Measurements from ENCODE around the gene IGFL4. TPM values are rescaled to one million over a fixed set of nuclear protein-coding genes. Genes with fewer than 3 reads are reported as not detected.

IGFL4 gene
- total RNA-seq, 1 donor from 2014 or later = 0.20 TPM

- no peak overlapping the region for H3K27ac Mint-ChIP-seq (ENCODE audit: unreplicated experiment)
- no peak overlapping the region for H3K4me3 Mint-ChIP-seq (ENCODE audit: unreplicated experiment)
- no peaks in the 10 kb centered on the region for H3K27me3 Mint-ChIP-seq (ENCODE audit: unreplicated experiment)
- peaks cover 9% of the 10 kb centered on the region for H3K9me3 Mint-ChIP-seq (ENCODE audit: unreplicated experiment)
- no peaks in the 10 kb centered on the region for H3K36me3 Mint-ChIP-seq (ENCODE audit: unreplicated experiment)
- no peak for TF ChIP-seq CTCF (IDR thresholded peaks at IDR 0.05; ENCODE audit: partially characterized antibody, unreplicated experiment)
- no peaks in the 10 kb centered on the region for H3K4me1 Mint-ChIP-seq (ENCODE audit: low read depth, unreplicated experiment)
- DNase-seq = no peak
Observed at GRCh38 chr19:46052896-46053295, 12.1 kb upstream of the IGFL4 start.

GRCh38 chr19:46049597-46049996 is 8.8 kb upstream of the IGFL4 start:
- DNase-seq = no peak
- no peak overlapping the region for H3K4me3 Mint-ChIP-seq (ENCODE audit: unreplicated experiment)
- peaks cover 7% of the 10 kb centered on the region for H3K9me3 Mint-ChIP-seq (ENCODE audit: unreplicated experiment)
- H3K36me3 Mint-ChIP-seq (ENCODE audit: unreplicated experiment) = peaks cover 6% of the 10 kb centered on the region
- no peaks in the 10 kb centered on the region for H3K4me1 Mint-ChIP-seq (ENCODE audit: low read depth, unreplicated experiment)
- H3K27me3 Mint-ChIP-seq (ENCODE audit: unreplicated experiment) = peaks cover 10% of the 10 kb centered on the region
- TF ChIP-seq CTCF (IDR thresholded peaks at IDR 0.05; ENCODE audit: partially characterized antibody, unreplicated experiment) = no peak
- no peak overlapping the region for H3K27ac Mint-ChIP-seq (ENCODE audit: unreplicated experiment)

- H3K9me3 Mint-ChIP-seq (ENCODE audit: unreplicated experiment) = peaks cover 8% of the 10 kb centered on the region
Observed at GRCh38 chr19:46043519-46043918, 2.7 kb upstream of the IGFL4 start.

GRCh38 chr19:46042252-46042883 is 1.6 kb upstream of the IGFL4 start:
- TF ChIP-seq CTCF (IDR thresholded peaks at IDR 0.05; ENCODE audit: partially characterized antibody, unreplicated experiment) = no peak
- Mint-ChIP-seq H3K9me3 (ENCODE audit: unreplicated experiment) (peaks cover 6% of the 10 kb centered on the region), H3K27me3 (ENCODE audit: unreplicated experiment) (peaks cover 17% of the 10 kb centered on the region)

More at GRCh38 chr19:46043519-46043918, 2.7 kb upstream of the IGFL4 start:
- DNase-seq = no peak
- Mint-ChIP-seq H3K27me3 (ENCODE audit: unreplicated experiment) (peaks cover 19% of the 10 kb centered on the region), H3K4me1 (ENCODE audit: low read depth, unreplicated experiment) (no peaks in the 10 kb centered on the region), H3K4me3 (ENCODE audit: unreplicated experiment) (no peak overlapping the region), H3K27ac (ENCODE audit: unreplicated experiment) (no peak overlapping the region), H3K36me3 (ENCODE audit: unreplicated experiment) (peaks cover 26% of the 10 kb centered on the region)
- TF ChIP-seq CTCF (IDR thresholded peaks at IDR 0.05; ENCODE audit: partially characterized antibody, unreplicated experiment) = no peak

GRCh38 chr19:46040125-46040524 is 677 bp downstream of the IGFL4 start:
- no peak overlapping the region for H3K27ac Mint-ChIP-seq (ENCODE audit: unreplicated experiment)
- no peak for TF ChIP-seq CTCF (IDR thresholded peaks at IDR 0.05; ENCODE audit: partially characterized antibody, unreplicated experiment)
- peaks cover 11% of the 10 kb centered on the region for H3K27me3 Mint-ChIP-seq (ENCODE audit: unreplicated experiment)
- H3K4me3 Mint-ChIP-seq (ENCODE audit: unreplicated experiment) = no peak overlapping the region
- H3K4me1 Mint-ChIP-seq (ENCODE audit: low read depth, unreplicated experiment) = no peaks in the 10 kb centered on the region
- H3K9me3 Mint-ChIP-seq (ENCODE audit: unreplicated experiment) = peaks cover 6% of the 10 kb centered on the region
- DNase-seq = no peak
- H3K36me3 Mint-ChIP-seq (ENCODE audit: unreplicated experiment) = peaks cover 28% of the 10 kb centered on the region

More at GRCh38 chr19:46042252-46042883, 1.6 kb upstream of the IGFL4 start:
- DNase-seq = no peak
- Mint-ChIP-seq H3K36me3 (ENCODE audit: unreplicated experiment) (peaks cover 26% of the 10 kb centered on the region), H3K4me1 (ENCODE audit: low read depth, unreplicated experiment) (no peaks in the 10 kb centered on the region), H3K4me3 (ENCODE audit: unreplicated experiment) (no peak overlapping the region), H3K27ac (ENCODE audit: unreplicated experiment) (no peak overlapping the region)
